Stimulated activated CD4-positive, alpha-beta T cell treated with anti-CD3 and anti-CD28 coated beads, Interleukin-4, amount 100 ng/mL, for 24 hours (primary cell): ENCODE results near the gene RBM11.

ENCODE experiments used
- DNase-seq: peaks from one replicate; pipeline ENCODE4 v3.0.0-alpha.2; 2020

Gene RBM11

DNA sequence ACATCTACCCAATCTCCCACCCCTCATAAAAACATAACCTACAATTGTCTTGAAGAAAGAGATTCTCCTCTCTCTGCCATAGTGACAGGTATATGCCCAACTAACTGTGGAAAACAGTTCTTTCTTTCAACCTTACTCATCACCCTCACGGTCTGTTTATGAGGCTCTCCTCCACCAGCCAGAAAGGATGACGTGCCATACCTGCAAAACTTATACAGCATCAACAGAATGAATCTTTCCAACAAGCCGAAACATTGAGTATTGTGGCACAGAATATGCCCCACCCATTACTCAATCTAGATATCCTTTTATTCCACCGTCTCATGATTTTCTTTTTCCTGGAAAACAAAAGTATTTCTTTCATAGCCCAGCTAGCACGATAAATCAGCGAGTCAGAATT is 55.7 kb downstream of the RBM11 start:
- no peak for DNase-seq

- DNase-seq, result no peak
Observed at GRCh38 chr21:14273736-14274538, 58.0 kb downstream of the RBM11 start.

DNA sequence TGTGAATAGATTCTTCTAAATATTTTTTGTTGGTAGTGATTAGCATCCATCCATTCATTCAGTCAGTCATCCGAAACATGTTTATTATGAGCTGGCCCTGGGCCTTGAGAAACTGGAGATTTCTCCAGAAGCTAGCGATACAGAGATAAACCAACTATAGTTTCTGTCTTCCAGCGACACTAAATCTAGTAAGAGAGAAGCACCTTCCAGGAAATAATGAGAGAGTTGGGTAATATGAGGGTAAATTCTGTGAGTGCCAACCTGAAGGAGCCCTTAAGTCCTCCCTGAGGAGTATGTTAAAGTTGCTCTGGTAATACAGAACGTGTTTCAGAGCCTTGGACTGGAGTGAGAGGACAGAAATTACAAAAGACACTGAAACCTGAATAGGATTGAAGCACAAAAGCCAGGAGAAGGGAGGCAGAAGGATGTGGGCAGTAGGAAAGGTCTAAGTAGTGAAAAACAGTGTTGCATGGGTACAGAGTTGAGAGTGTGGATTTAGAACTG is 59.8 kb downstream of the RBM11 start:
- no peak for DNase-seq
